HCT116 (cell line): ENCODE data around the gene TEX22. TPM values are rescaled to one million over a fixed set of nuclear protein-coding genes. Genes with fewer than 3 reads are reported as not detected.

Experiments
- ATAC-seq: fragments of 200-7000 bp; cut with Tn5 transposase; 2 replicates; pipeline ENCODE4 v1.9.1; 2020; ENCODE audit warnings: mild to moderate bottlenecking, moderate library complexity
- BruUV-seq: library from RNA; stranded (reverse); fragments of 400-500 nt; replicated peaks from 2 replicates; lab custom pipeline; 2021; lab: Mats Ljungman, UMichigan
- CTCF ChIA-PET: fragments of 300-600 bp; sonication (Branson Sonifier 250); formaldehyde crosslinking; loops from one replicate; lab custom pipeline; 2021; ENCODE audit warnings: antibody characterized with exemption; lab: Charles Lee
- POLR2A ChIA-PET: fragments of 300-600, 350-600 bp; sonication (Branson Sonifier 250); formaldehyde crosslinking; loops from one replicate; lab custom pipeline; 2021; ENCODE audit warnings: antibody characterized with exemption; lab: Charles Lee
- RAD21 ChIA-PET, 2 experiments: fragments of 300-600 bp; sonication (Branson Sonifier 250); formaldehyde crosslinking; loops; one replicate each; lab custom pipeline; 2023; ENCODE audit warnings: low total read pairs in 2 of 2; ENCODE audit not compliant: uncharacterized antibody in 2 of 2, unreplicated experiment in 2 of 2, low non-redundant PET in 1 of 2; lab: Charles Lee
- DNase-seq: peaks from one replicate; pipeline ENCODE4 v3.0.0-alpha.2; 2010; ENCODE audit warnings: low read depth, low spot score
- H2AFZ ChIP-seq: fragments of 200-600 bp; shearing (Covaris generic), sonication (generic); 2 replicates; pipeline ENCODE4 v1.6.1; 2017; ENCODE audit warnings: low read depth, mixed run types, mixed read lengths, antibody characterized with exemption, low read length; ENCODE audit not compliant: poor library complexity, severe bottlenecking
- H3K27ac ChIP-seq: 2 replicates; pipeline ENCODE4 v1.5.1; 2012; ENCODE audit warnings: low read depth, low read length
- H3K27me3 ChIP-seq: fragments of 200-600 bp; sonication (generic); 2 replicates; pipeline ENCODE4 v1.6.1; 2016; ENCODE audit warnings: mixed run types, low read length, mixed read lengths; ENCODE audit not compliant: insufficient read depth
- H3K36me3 ChIP-seq, 2 experiments: fragments of 200-500 bp in 1 of 2; fragments of 200-600 bp in 1 of 2; sonication (Bioruptor generic) in 1 of 2; sonication (generic) in 1 of 2; 2 replicates each; pipeline versions ENCODE4 v1.5.1 to v1.6.1; 2014 to 2016; ENCODE audit warnings: low read length in 2 of 2, inconsistent platforms in 1 of 2, mixed read lengths in 1 of 2, mixed run types in 1 of 2; ENCODE audit not compliant: insufficient read depth in 2 of 2, control insufficient read depth in 1 of 2
- H3K4me1 ChIP-seq, 2 experiments: fragments of 200-600 bp in 1 of 2; sonication (generic) in 1 of 2; 2 replicates each; pipeline versions ENCODE4 v1.5.1 to v1.6.1; 2012 to 2017; ENCODE audit warnings: low read length in 2 of 2, inconsistent platforms in 1 of 2, mild to moderate bottlenecking in 1 of 2, mixed read lengths in 1 of 2, mixed run types in 1 of 2, moderate library complexity in 1 of 2; ENCODE audit not compliant: insufficient read depth in 2 of 2, control insufficient read depth in 1 of 2
- H3K4me2 ChIP-seq: fragments of 200-600 bp; sonication (generic); 2 replicates; pipeline ENCODE4 v1.6.1; 2017; ENCODE audit warnings: mixed run types, low read length, mixed read lengths
- H3K4me3 ChIP-seq, 2 experiments: fragments of 200-600 bp in 1 of 2; sonication (generic) in 1 of 2; replicated peaks in 1 of 2; 2 replicates each; pipeline ENCODE4 v1.5.1; 2011 to 2016; ENCODE audit warnings: low read length in 2 of 2, control low read depth in 1 of 2, low read depth in 1 of 2, mild to moderate bottlenecking in 1 of 2, mixed read lengths in 1 of 2, mixed run types in 1 of 2
- H3K79me2 ChIP-seq: fragments of 200-600 bp; sonication (generic); 2 replicates; pipeline ENCODE4 v1.6.1; 2017; ENCODE audit warnings: mild to moderate bottlenecking, mixed run types, low read length, moderate library complexity, mixed read lengths; ENCODE audit not compliant: insufficient read depth
- H3K9ac ChIP-seq: fragments of 200-600 bp; sonication (generic); 2 replicates; pipeline ENCODE4 v1.6.1; 2016; ENCODE audit warnings: low read length, mixed read lengths
- H3K9me2 ChIP-seq: fragments of 200-600 bp; sonication (generic), shearing (Covaris generic); 2 replicates; pipeline ENCODE4 v1.6.1; 2017; ENCODE audit warnings: mixed run types, mild to moderate bottlenecking, moderate library complexity; ENCODE audit not compliant: insufficient read depth
- H3K9me3 ChIP-seq, 2 experiments: fragments of 200-500 bp in 1 of 2; fragments of 200-600 bp in 1 of 2; sonication (Bioruptor generic) in 1 of 2; sonication (generic) in 1 of 2; 2 replicates each; pipeline ENCODE4 v1.6.1; 2014 to 2017; ENCODE audit warnings: low read length in 2 of 2, mixed read lengths in 2 of 2, inconsistent platforms in 1 of 2, low read depth in 1 of 2, mild to moderate bottlenecking in 1 of 2, mixed run types in 1 of 2, moderate library complexity in 1 of 2; ENCODE audit not compliant: control insufficient read depth in 1 of 2, insufficient read depth in 1 of 2
- H4K20me1 ChIP-seq: fragments of 200-600 bp; sonication (generic), shearing (Covaris generic); 2 replicates; pipeline ENCODE4 v1.6.1; 2017; ENCODE audit warnings: mixed run types, mild to moderate bottlenecking, moderate library complexity; ENCODE audit not compliant: insufficient read depth
- ATF3 ChIP-seq: IDR thresholded peaks from 2 replicates; pipeline ENCODE4 v1.6.1; 2012
- CBX3 ChIP-seq: IDR thresholded peaks from 2 replicates; pipeline ENCODE4 v1.6.1; 2012; ENCODE audit warnings: low read depth
- EGR1 ChIP-seq: IDR thresholded peaks from 2 replicates; pipeline ENCODE4 v1.6.1; 2012; ENCODE audit warnings: low read depth
- EZH2 ChIP-seq: fragments of 200-600 bp; sonication (generic); IDR thresholded peaks from 2 replicates; pipeline ENCODE4 v1.6.1; 2017; ENCODE audit warnings: antibody characterized with exemption, mixed run types
- EZH2phosphoT487 ChIP-seq: fragments of 200-600 bp; IDR thresholded peaks from 2 replicates; pipeline ENCODE4 v1.6.1; 2018; ENCODE audit warnings: antibody characterized with exemption, borderline replicate concordance
- FOSL1 ChIP-seq: IDR thresholded peaks from 2 replicates; pipeline ENCODE4 v1.6.1; 2012; ENCODE audit warnings: low read depth
- JUND ChIP-seq: IDR thresholded peaks from 2 replicates; pipeline ENCODE4 v1.6.1; 2012
- MAX ChIP-seq: IDR thresholded peaks from 2 replicates; pipeline ENCODE4 v1.6.1; 2012
- POLR2A ChIP-seq: IDR thresholded peaks from 2 replicates; pipeline ENCODE4 v1.7.0; 2011; ENCODE audit warnings: borderline replicate concordance; ENCODE audit not compliant: insufficient read depth, insufficient read length; ENCODE audit errors: extremely low read depth
- POLR2AphosphoS5 ChIP-seq: IDR thresholded peaks from 2 replicates; pipeline ENCODE4 v1.6.1; 2011; ENCODE audit warnings: mild to moderate bottlenecking, low read depth, low read length, moderate library complexity
- RAD21 ChIP-seq: IDR thresholded peaks from 2 replicates; pipeline ENCODE4 v1.6.1; 2012; ENCODE audit warnings: low read depth, mild to moderate bottlenecking
- SIN3A ChIP-seq: IDR thresholded peaks from 2 replicates; pipeline ENCODE4 v1.6.1; 2012; ENCODE audit warnings: low read depth
- SP1 ChIP-seq: IDR thresholded peaks from 2 replicates; pipeline ENCODE4 v1.6.1; 2012; ENCODE audit warnings: low read depth
- TCF7L2 ChIP-seq: IDR thresholded peaks from 2 replicates; pipeline ENCODE4 v1.7.0; 2011; ENCODE audit warnings: borderline replicate concordance, inconsistent platforms; ENCODE audit not compliant: insufficient read depth, insufficient read length; ENCODE audit errors: extremely low read depth
- YY1 ChIP-seq: IDR thresholded peaks from 2 replicates; pipeline ENCODE4 v1.6.1; 2011; ENCODE audit warnings: low read length, low read depth, moderate library complexity, mild to moderate bottlenecking; ENCODE audit not compliant: insufficient replicate concordance; ENCODE audit errors: extremely low read depth
- ZBTB33 ChIP-seq: IDR thresholded peaks from 2 replicates; pipeline ENCODE4 v1.6.1; 2011; ENCODE audit warnings: mild to moderate bottlenecking, low read length, moderate library complexity; ENCODE audit not compliant: insufficient replicate concordance; ENCODE audit errors: extremely low read depth
- ZFX ChIP-seq: fragments of 450-650 bp; IDR thresholded peaks from 2 replicates; pipeline ENCODE4 v1.6.1; 2017
- ZNF274 ChIP-seq: fragments of 200-500 bp; sonication (Bioruptor generic); IDR thresholded peaks from 2 replicates; pipeline ENCODE4 v1.6.1; 2014; ENCODE audit warnings: mild to moderate bottlenecking, low read depth, low read length, inconsistent platforms
- intact Hi-C: fragments of 100-400 bp; cut with micrococcal nuclease; formaldehyde crosslinking; loops from 2 replicates; pipeline ENCODE4 v1.10.0; 2022
- total RNA-seq: library from RNA; stranded (reverse); gene quantifications from one replicate; pipeline ENCODE4 v1.2.1, GENCODE V29; 2021; ENCODE audit not compliant: unreplicated experiment

TEX22 gene
- total RNA-seq, 1 experiment from 2014 or later: 3.8 TPM

GRCh38 chr14:105392131-105393090 is 5.9 kb upstream of the TEX22 start (continued):
- TF ChIP-seq MAX: no peak
- TF ChIP-seq POLR2A: no peak
- no peak for TF ChIP-seq ZBTB33
- TF ChIP-seq POLR2AphosphoS5: no peak
- no peak for TF ChIP-seq SIN3A
- TF ChIP-seq TCF7L2: no peak
- TF ChIP-seq YY1: no peak
- TF ChIP-seq EGR1: no peak
- TF ChIP-seq EZH2phosphoT487: no peak

- no peaks in the 10 kb centered on the region for H3K9me2 ChIP-seq
- ChIA-PET POLR2A (no interaction called here), CTCF (no interaction called here), RAD21 (no interaction called here)
- no TSS peak for BruUV-seq
- H3K4me2 ChIP-seq: no peak overlapping the region
- DNase-seq (no peak), ATAC-seq (no peak)
- no peaks in the 10 kb centered on the region for H3K9me3 ChIP-seq
- H3K36me3 ChIP-seq: no peaks in the 10 kb centered on the region
- H3K4me1 ChIP-seq: peaks cover 19 to 23% of the 10 kb centered on the region in 2 experiments; a peak in 3 of 4 replicates
- no peaks in the 10 kb centered on the region for H4K20me1 ChIP-seq
- no peak overlapping the region for H3K27ac ChIP-seq
- H3K4me3 ChIP-seq: no peak overlapping the region
- H3K27me3 ChIP-seq: no peaks in the 10 kb centered on the region
- no peak overlapping the region for H3K9ac ChIP-seq
- no peak overlapping the region for H2AFZ ChIP-seq
- intact Hi-C loops: no loop called here
- H3K79me2 ChIP-seq: no peaks in the 10 kb centered on the region
- no peak for TF ChIP-seq EZH2
- no peak for TF ChIP-seq EZH2phosphoT487
- no peak for TF ChIP-seq SIN3A
- TF ChIP-seq POLR2A: no peak
- no peak for TF ChIP-seq ATF3
- TF ChIP-seq SP1: no peak
- TF ChIP-seq CBX3: no peak
- no peak for TF ChIP-seq ZNF274
- TF ChIP-seq ZBTB33: no peak
- no peak for TF ChIP-seq JUND
- TF ChIP-seq TCF7L2: no peak
- no peak for TF ChIP-seq POLR2AphosphoS5
- no peak for TF ChIP-seq RAD21
- no peak for TF ChIP-seq FOSL1
- no peak for TF ChIP-seq ZFX
These were observed 5.2 kb upstream of the TEX22 start for GRCh38 chr14:105393151-105393550.
